DND-41 (cell line): ENCODE data around the gene RAD51B.
A peak's percentile ranks its signal among the peaks of the same experiment; 100 is the strongest.

Source experiments
- ATAC-seq: fragments of 200-7000 bp; cut with Tn5 transposase; 3 replicates; pipeline ENCODE4 v1.9.1; 2021; ENCODE audit warnings: low read depth; ENCODE audit not compliant: insufficient read depth
- DNase-seq: peaks from one replicate; pipeline ENCODE4 v3.0.0-alpha.2; 2020
- H2AFZ ChIP-seq: 2 replicates; pipeline ENCODE4 v1.6.0; 2012; ENCODE audit warnings: low read depth, low read length
- H3K27ac ChIP-seq: 2 replicates; pipeline ENCODE4 v1.5.1; 2012; ENCODE audit warnings: low read length, inconsistent platforms
- H3K27me3 ChIP-seq: fragments of 200-600 bp; sonication (generic); 2 replicates; pipeline ENCODE4 v1.6.0; 2012; ENCODE audit warnings: low read length, mild to moderate bottlenecking, inconsistent platforms; ENCODE audit not compliant: insufficient read depth, poor library complexity
- H3K36me3 ChIP-seq: 2 replicates; pipeline ENCODE4 v1.5.1; 2012; ENCODE audit warnings: low read length, inconsistent platforms; ENCODE audit not compliant: insufficient read depth
- H3K4me1 ChIP-seq: 2 replicates; pipeline ENCODE4 v1.5.1; 2012; ENCODE audit warnings: mild to moderate bottlenecking, low read length; ENCODE audit not compliant: insufficient read depth
- H3K4me2 ChIP-seq: 2 replicates; pipeline ENCODE4 v1.6.0; 2012; ENCODE audit warnings: mild to moderate bottlenecking, moderate library complexity, low read length, inconsistent platforms; ENCODE audit not compliant: insufficient read depth
- H3K4me3 ChIP-seq, 2 experiments: fragments of 200-600 bp in 1 of 2; shearing (Covaris generic) in 1 of 2; 2 replicates each; pipeline ENCODE4 v1.5.1; 2012 to 2016; ENCODE audit warnings: inconsistent platforms in 2 of 2, low read length in 2 of 2, mild to moderate bottlenecking in 2 of 2, low read depth in 1 of 2, moderate library complexity in 1 of 2
- H3K79me2 ChIP-seq: 2 replicates; pipeline ENCODE4 v1.6.0; 2012; ENCODE audit warnings: low read length, inconsistent platforms; ENCODE audit not compliant: insufficient read depth
- H3K9ac ChIP-seq: 2 replicates; pipeline ENCODE4 v1.6.0; 2012; ENCODE audit warnings: low read depth, mild to moderate bottlenecking, inconsistent platforms, low read length, moderate library complexity
- H3K9me3 ChIP-seq: 2 replicates; pipeline ENCODE4 v1.5.1; 2012; ENCODE audit warnings: low read length, moderate library complexity, mild to moderate bottlenecking, inconsistent platforms; ENCODE audit not compliant: insufficient read depth, severe bottlenecking
- H4K20me1 ChIP-seq: 2 replicates; pipeline ENCODE4 v1.6.0; 2012; ENCODE audit warnings: low read length; ENCODE audit not compliant: insufficient read depth
- EZH2 ChIP-seq: IDR thresholded peaks from 3 replicates; pipeline ENCODE4 v1.6.1; 2012; ENCODE audit warnings: borderline replicate concordance, low read depth, mild to moderate bottlenecking, moderate library complexity, low read length, inconsistent platforms; ENCODE audit not compliant: severe bottlenecking
- TF ChIP-seq, protein P1 (sequence below): IDR thresholded peaks from 2 replicates; pipeline ENCODE4 v1.5.1; 2012; ENCODE audit warnings: borderline replicate concordance, low read length, moderate library complexity, mild to moderate bottlenecking; ENCODE audit not compliant: poor library complexity, severe bottlenecking; ENCODE audit errors: extremely low read depth

RAD51B gene

DNA sequence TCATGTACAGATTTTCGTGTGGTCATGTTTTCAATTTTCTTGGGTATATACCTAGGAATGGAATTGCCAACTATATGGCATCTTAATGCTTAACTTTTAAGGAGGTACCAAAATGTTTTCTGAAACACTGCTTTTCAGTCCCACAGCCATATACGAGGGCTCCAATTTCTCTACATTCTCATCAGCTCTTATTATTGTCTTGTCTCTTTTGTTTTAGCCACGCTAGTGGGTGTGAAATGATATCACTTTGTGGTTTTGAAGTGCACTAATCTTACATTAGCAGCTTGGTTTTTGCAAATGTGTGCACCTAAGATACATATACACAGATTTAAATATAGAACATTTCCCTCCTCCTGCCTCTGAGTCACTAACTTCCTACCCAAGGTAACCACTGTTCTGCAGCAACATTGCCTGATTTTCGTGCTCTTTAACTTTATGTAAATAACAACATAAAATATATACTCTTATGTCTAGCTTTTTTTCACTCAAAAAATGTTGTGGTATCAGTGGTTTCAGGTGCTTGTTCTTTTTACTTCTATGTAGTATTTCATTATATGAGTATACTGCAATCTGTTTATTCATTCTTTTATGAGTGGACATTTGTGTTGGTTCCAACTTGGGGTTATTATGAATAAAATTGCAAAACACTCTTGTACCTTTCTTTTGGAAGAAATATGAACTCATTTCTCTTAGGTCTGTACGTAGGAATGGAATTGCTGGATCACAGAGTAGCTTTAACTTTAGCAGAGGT is 900.2 kb downstream of the RAD51B start:
- Histone ChIP-seq H3K27me3 (no peaks in the 10 kb centered on the region), H4K20me1 (no peaks in the 10 kb centered on the region), H3K27ac (no peak overlapping the region), H3K9ac (no peak overlapping the region), H3K9me3 (no peaks in the 10 kb centered on the region), H3K79me2 (no peaks in the 10 kb centered on the region), H3K4me1 (no peaks in the 10 kb centered on the region), H3K36me3 (no peaks in the 10 kb centered on the region), H2AFZ (no peak overlapping the region), H3K4me2 (no peak overlapping the region), H3K4me3 (no peak overlapping the region)
- DNase-seq, result no peak
- no peak for TF ChIP-seq EZH2
- TF ChIP-seq, protein P1, sequence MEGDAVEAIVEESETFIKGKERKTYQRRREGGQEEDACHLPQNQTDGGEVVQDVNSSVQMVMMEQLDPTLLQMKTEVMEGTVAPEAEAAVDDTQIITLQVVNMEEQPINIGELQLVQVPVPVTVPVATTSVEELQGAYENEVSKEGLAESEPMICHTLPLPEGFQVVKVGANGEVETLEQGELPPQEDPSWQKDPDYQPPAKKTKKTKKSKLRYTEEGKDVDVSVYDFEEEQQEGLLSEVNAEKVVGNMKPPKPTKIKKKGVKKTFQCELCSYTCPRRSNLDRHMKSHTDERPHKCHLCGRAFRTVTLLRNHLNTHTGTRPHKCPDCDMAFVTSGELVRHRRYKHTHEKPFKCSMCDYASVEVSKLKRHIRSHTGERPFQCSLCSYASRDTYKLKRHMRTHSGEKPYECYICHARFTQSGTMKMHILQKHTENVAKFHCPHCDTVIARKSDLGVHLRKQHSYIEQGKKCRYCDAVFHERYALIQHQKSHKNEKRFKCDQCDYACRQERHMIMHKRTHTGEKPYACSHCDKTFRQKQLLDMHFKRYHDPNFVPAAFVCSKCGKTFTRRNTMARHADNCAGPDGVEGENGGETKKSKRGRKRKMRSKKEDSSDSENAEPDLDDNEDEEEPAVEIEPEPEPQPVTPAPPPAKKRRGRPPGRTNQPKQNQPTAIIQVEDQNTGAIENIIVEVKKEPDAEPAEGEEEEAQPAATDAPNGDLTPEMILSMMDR, result no peak
- peak; percentile 48; the same call in 1 of the 3 replicates for ATAC-seq

DNA sequence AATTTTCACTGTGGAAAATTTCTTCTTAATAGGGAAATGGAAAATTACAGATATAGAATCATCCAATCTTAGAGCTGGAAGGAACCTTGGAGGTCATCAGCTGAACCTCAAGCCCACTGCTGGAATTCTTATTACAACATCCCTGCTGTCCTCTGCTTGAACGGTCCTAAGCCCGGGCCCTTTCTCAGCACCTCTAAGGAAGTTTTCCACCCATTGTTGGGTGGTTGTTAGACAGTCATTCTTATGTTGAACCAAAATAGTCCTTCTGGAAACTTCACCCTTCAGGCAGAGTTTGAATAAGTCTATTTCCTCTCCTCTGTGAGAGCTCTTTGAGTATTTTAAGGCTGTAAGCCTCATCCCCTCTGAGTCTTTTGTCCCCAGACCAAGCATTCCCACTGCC is 902.6 kb downstream of the RAD51B start:
- no peaks in the 10 kb centered on the region for H3K9me3 ChIP-seq
- DNase-seq (no peak), ATAC-seq (no peak)
- H3K4me1 ChIP-seq, result no peaks in the 10 kb centered on the region
- H3K79me2 ChIP-seq, result no peaks in the 10 kb centered on the region
- no peaks in the 10 kb centered on the region for H3K36me3 ChIP-seq
- no peaks in the 10 kb centered on the region for H3K27me3 ChIP-seq
- no peak overlapping the region for H2AFZ ChIP-seq
- no peak overlapping the region for H3K9ac ChIP-seq
- no peaks in the 10 kb centered on the region for H4K20me1 ChIP-seq
- H3K27ac ChIP-seq, result no peak overlapping the region
- H3K4me2 ChIP-seq, result no peak overlapping the region
- no peak overlapping the region for H3K4me3 ChIP-seq
- no peak for TF ChIP-seq EZH2
- TF ChIP-seq, protein P1, result no peak

DNA sequence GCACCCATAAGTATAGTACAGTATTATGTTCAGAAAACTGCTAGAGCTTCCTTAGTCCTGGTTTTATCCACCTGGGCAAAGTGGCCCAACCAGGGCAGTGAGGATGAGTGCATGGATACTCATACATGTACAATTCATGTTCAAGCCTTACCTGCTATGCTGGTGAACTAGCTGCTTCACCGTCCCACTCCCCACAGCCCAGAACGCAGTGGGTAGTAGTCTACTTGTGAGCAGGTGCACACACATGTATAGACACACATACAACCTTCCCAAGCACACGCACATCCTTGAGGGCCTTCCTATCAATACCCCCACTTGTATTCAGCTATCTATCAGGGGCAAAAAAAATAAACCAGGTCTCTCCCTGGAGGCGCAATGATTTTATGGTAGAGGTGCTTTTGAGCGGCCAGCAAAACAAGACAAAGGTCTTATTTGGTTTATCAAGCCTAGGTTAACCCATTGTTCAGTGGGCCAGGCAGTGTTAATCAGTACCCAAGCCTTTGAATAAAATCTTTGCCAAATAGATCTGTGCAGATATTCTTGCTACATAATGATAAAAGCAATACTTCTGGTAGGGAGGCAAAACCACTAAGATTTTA is 903.5 kb downstream of the RAD51B start:
- Histone ChIP-seq H3K4me1 (no peaks in the 10 kb centered on the region), H2AFZ (no peak overlapping the region), H4K20me1 (no peaks in the 10 kb centered on the region), H3K9me3 (no peaks in the 10 kb centered on the region), H3K4me3 (no peak overlapping the region), H3K9ac (no peak overlapping the region), H3K27me3 (no peaks in the 10 kb centered on the region), H3K36me3 (no peaks in the 10 kb centered on the region), H3K79me2 (no peaks in the 10 kb centered on the region), H3K4me2 (no peak overlapping the region), H3K27ac (no peak overlapping the region)
- DNase-seq, result no peak
- no peak for ATAC-seq
- TF ChIP-seq EZH2, result no peak
- TF ChIP-seq, protein P1, result no peak
